Large intestine (tissue), 3 donors: ENCODE data around the gene LTBP1. TPM values are rescaled to one million over a fixed set of nuclear protein-coding genes. Genes with fewer than 3 reads are reported as not detected.

ENCODE experiments used
- DNase-seq, 2 donors: peaks; one replicate each; pipeline versions ENCODE4 v3.0.0 to v3.0.0-alpha.2; 2013
- H3K27ac ChIP-seq: one replicate; pipeline ENCODE4 v1.5.1; 2013; ENCODE audit warnings: low read length
- H3K27me3 ChIP-seq: 2 replicates; pipeline ENCODE4 v1.6.1; 2013; ENCODE audit warnings: low read length; ENCODE audit not compliant: control insufficient read depth, insufficient read depth
- H3K36me3 ChIP-seq: 2 replicates; pipeline ENCODE4 v1.6.1; 2013; ENCODE audit warnings: low read length; ENCODE audit not compliant: control insufficient read depth, insufficient read depth
- H3K4me1 ChIP-seq: one replicate; pipeline ENCODE4 v1.6.1; 2013; ENCODE audit warnings: low read length; ENCODE audit not compliant: control insufficient read depth, insufficient read depth
- H3K4me3 ChIP-seq: one replicate; pipeline ENCODE4 v1.5.1; 2013; ENCODE audit warnings: low read length
- H3K9me3 ChIP-seq: one replicate; pipeline ENCODE4 v1.6.1; 2013; ENCODE audit warnings: mild to moderate bottlenecking, low read depth, low read length, moderate library complexity; ENCODE audit not compliant: control insufficient read depth
- WGBS: methylation state at CpG from one replicate; pipeline ENCODE4 v1.1.5; 2013; ENCODE audit warnings: low lambda C conversion rate; ENCODE audit not compliant: insufficient coverage; 5-methylcytosine and 5-hydroxymethylcytosine counted together
- polyA plus RNA-seq: library from polyadenylated mRNA; unstranded; fragments of 120-200 nt; gene quantifications from one replicate; pipeline ENCODE4 v1.2.1, GENCODE V29; 2013

LTBP1 gene
- polyA plus RNA-seq, 1 donor = 22.9 TPM

GRCh38 chr2:33272001-33272400, 325.2 kb downstream of the LTBP1 start:
- DNase-seq = no peak
- no peak overlapping the region for H3K4me3 ChIP-seq
- WGBS = no CpG with 5 or more reads among the region's 4 CpGs

GRCh38 chr2:33273479-33273878, 326.7 kb downstream of the LTBP1 start:
- H3K27me3 ChIP-seq = no peaks in the 10 kb centered on the region
- no CpG with 5 or more reads among the region's 1 CpG for WGBS

More at GRCh38 chr2:33272001-33272400, 325.2 kb downstream of the LTBP1 start:
- Histone ChIP-seq H3K27ac (no peak overlapping the region), H3K27me3 (no peaks in the 10 kb centered on the region), H3K9me3 (peaks cover under 1% of the 10 kb centered on the region), H3K36me3 (peaks cover 3% of the 10 kb centered on the region), H3K4me1 (no peaks in the 10 kb centered on the region)

GRCh38 chr2:33274524-33274923, 327.8 kb downstream of the LTBP1 start:
- no peak for DNase-seq
- WGBS = 78% methylated on average over 3 of the region's 5 CpGs
- Histone ChIP-seq H3K4me3 (no peak overlapping the region), H3K36me3 (peaks cover 3% of the 10 kb centered on the region), H3K9me3 (no peaks in the 10 kb centered on the region), H3K4me1 (no peaks in the 10 kb centered on the region), H3K27me3 (no peaks in the 10 kb centered on the region), H3K27ac (no peak overlapping the region)

More at GRCh38 chr2:33273479-33273878, 326.7 kb downstream of the LTBP1 start:
- DNase-seq = no peak
- no peak overlapping the region for H3K4me3 ChIP-seq
- H3K36me3 ChIP-seq = peaks cover 3% of the 10 kb centered on the region
- no peaks in the 10 kb centered on the region for H3K4me1 ChIP-seq
- no peak overlapping the region for H3K27ac ChIP-seq
- H3K9me3 ChIP-seq = no peaks in the 10 kb centered on the region

- DNase-seq = no peak
- Histone ChIP-seq H3K4me3 (no peak overlapping the region), H3K27ac (no peak overlapping the region), H3K27me3 (no peaks in the 10 kb centered on the region), H3K36me3 (peaks cover 3% of the 10 kb centered on the region), H3K4me1 (no peaks in the 10 kb centered on the region), H3K9me3 (no peaks in the 10 kb centered on the region)
- WGBS = no CpG with 5 or more reads among the region's 12 CpGs
Measured at GRCh38 chr2:33275689-33276444, 329.1 kb downstream of the LTBP1 start.

- no peak for DNase-seq
- Histone ChIP-seq H3K27me3 (no peaks in the 10 kb centered on the region), H3K9me3 (no peaks in the 10 kb centered on the region), H3K36me3 (peaks cover 3% of the 10 kb centered on the region), H3K4me3 (no peak overlapping the region), H3K4me1 (no peaks in the 10 kb centered on the region), H3K27ac (no peak overlapping the region)
- WGBS = no CpG with 5 or more reads among the region's 5 CpGs
Measured at GRCh38 chr2:33277002-33277426, 330.3 kb downstream of the LTBP1 start.

GRCh38 chr2:33278245-33278943, 331.6 kb downstream of the LTBP1 start:
- peaks cover 3% of the 10 kb centered on the region for H3K36me3 ChIP-seq
- H3K9me3 ChIP-seq = no peaks in the 10 kb centered on the region
- DNase-seq = no peak
- no peak overlapping the region for H3K4me3 ChIP-seq
- no peaks in the 10 kb centered on the region for H3K27me3 ChIP-seq
- 91% methylated on average over 6 of the region's 9 CpGs for WGBS
- no peak overlapping the region for H3K27ac ChIP-seq
- no peaks in the 10 kb centered on the region for H3K4me1 ChIP-seq

GRCh38 chr2:33284287-33284686, 337.5 kb downstream of the LTBP1 start:
- no peak for DNase-seq
- H3K36me3 ChIP-seq = no peaks in the 10 kb centered on the region
- no peaks in the 10 kb centered on the region for H3K4me1 ChIP-seq
- H3K9me3 ChIP-seq = no peaks in the 10 kb centered on the region
- H3K27ac ChIP-seq = no peak overlapping the region
- WGBS = 90% methylated on average over 5 of the region's 7 CpGs
- no peaks in the 10 kb centered on the region for H3K27me3 ChIP-seq
- H3K4me3 ChIP-seq = no peak overlapping the region

GRCh38 chr2:33287507-33288005, 340.8 kb downstream of the LTBP1 start:
- no peak overlapping the region for H3K4me3 ChIP-seq

GRCh38 chr2:33288011-33288410, 341.3 kb downstream of the LTBP1 start:
- Histone ChIP-seq H3K4me3 (no peak overlapping the region), H3K9me3 (no peaks in the 10 kb centered on the region), H3K27me3 (no peaks in the 10 kb centered on the region), H3K4me1 (no peaks in the 10 kb centered on the region), H3K27ac (no peak overlapping the region), H3K36me3 (no peaks in the 10 kb centered on the region)
- WGBS = no CpG with 5 or more reads among the region's 1 CpG
- DNase-seq = no peak

More at GRCh38 chr2:33287507-33288005, 340.8 kb downstream of the LTBP1 start:
- H3K9me3 ChIP-seq = no peaks in the 10 kb centered on the region
- H3K27me3 ChIP-seq = no peaks in the 10 kb centered on the region
- no peaks in the 10 kb centered on the region for H3K36me3 ChIP-seq
- no peak overlapping the region for H3K27ac ChIP-seq
- DNase-seq = no peak
- H3K4me1 ChIP-seq = no peaks in the 10 kb centered on the region
- no CpG with 5 or more reads among the region's 2 CpGs for WGBS

GRCh38 chr2:33289961-33290360, 343.2 kb downstream of the LTBP1 start:
- WGBS = no CpG with 5 or more reads among the region's 4 CpGs
- no peak overlapping the region for H3K27ac ChIP-seq

More at GRCh38 chr2:33289961-33290360, 343.2 kb downstream of the LTBP1 start:
- Histone ChIP-seq H3K36me3 (no peaks in the 10 kb centered on the region), H3K27me3 (no peaks in the 10 kb centered on the region), H3K4me1 (no peaks in the 10 kb centered on the region), H3K9me3 (no peaks in the 10 kb centered on the region), H3K4me3 (no peak overlapping the region)
- no peak for DNase-seq
